Measurements from ENCODE around the gene SPIN2A. TPM values are rescaled to one million over a fixed set of nuclear protein-coding genes. Genes with fewer than 3 reads are reported as not detected.
"Not testable (repeated sequence)": the region's sequence is repeated elsewhere in the genome, so short reads cannot be mapped to it uniquely, and the experiment has no call there.

SPIN2A gene
- total RNA-seq: 1 to 10 TPM; 1.2 to 1.5 TPM
- 1.2 TPM for polyA plus RNA-seq (2013, experiment 1 of 2)
- polyA plus RNA-seq (2013, experiment 2 of 2): 0.50 TPM
- long read RNA-seq, experiment 1: 0 reads
- long read RNA-seq, experiment 2, partial matches to known transcripts: 0 of 4 reads
- long read RNA-seq, experiment 2, other reads (novel, unspliced or antisense): 1 of 4 reads
- long read RNA-seq, experiment 3, partial matches to known transcripts: 0 of 4 reads
- long read RNA-seq, experiment 3, other reads (novel, unspliced or antisense): 1 of 4 reads
- long read RNA-seq, experiment 4, partial matches to known transcripts: 0 of 1 reads
- long read RNA-seq, experiment 4, other reads (novel, unspliced or antisense): 0 of 1 reads

DNA sequence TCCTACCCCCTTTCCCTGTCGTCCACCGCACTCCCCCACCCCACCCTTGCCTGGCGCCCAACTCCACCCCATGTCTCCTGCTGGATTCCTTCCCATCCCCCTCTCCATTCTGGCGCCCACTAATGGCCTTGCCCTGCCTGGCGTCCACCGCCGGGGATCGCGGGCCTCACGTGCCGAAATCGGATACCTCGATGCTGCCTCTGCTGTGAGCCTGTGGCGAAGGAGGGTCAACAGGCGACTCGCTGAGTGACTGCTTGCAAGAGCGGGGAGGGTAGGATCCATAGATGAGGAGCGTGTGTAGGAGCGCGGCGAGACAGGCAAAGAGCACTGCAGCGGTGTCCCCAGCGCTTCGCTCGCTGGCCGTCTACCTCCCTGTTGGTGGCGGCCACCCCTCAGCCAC lies at the start of gene SPIN2A:
TSS of gene SPIN2A (minus strand) at position 325 of the 400 bp plus-strand sequence. CDS start 800 bp downstream, outside the sequence.
- peak within 1 kb of the TSS; percentile 72 for H3K27ac Mint-ChIP-seq
- H3K27ac ChIP-seq (ENCODE audit: low read depth, low read length); H3K9ac ChIP-seq (ENCODE audit: extremely low read depth, low read length, poor library complexity, severe bottlenecking); H3K27me3 ChIP-seq (ENCODE audit: control insufficient read depth, insufficient read depth, low read length, poor library complexity, severe bottlenecking); H3K27me3 Mint-ChIP-seq (ENCODE audit: insufficient read depth); H3K36me3 ChIP-seq (ENCODE audit: control insufficient read depth, insufficient read depth, low read length); H3K4me1 ChIP-seq (ENCODE audit: control insufficient read depth, insufficient read depth, low read length); H3K36me3 Mint-ChIP-seq (ENCODE audit: low read depth); H3K4me3 ChIP-seq (ENCODE audit: low read length); H3K9me3 ChIP-seq (ENCODE audit: control insufficient read depth, low read length); H3K4me1 Mint-ChIP-seq: not testable (repeated sequence)
- peaks cover 58% of the 10 kb centered on the region for H3K9me3 Mint-ChIP-seq
- DNase-seq: peak; percentile 82
- WGBS, 2 experiments (ENCODE audit: insufficient coverage in 1 of 2, insufficient read length in 1 of 2): 74% methylated on average over 25 of the region's 27 CpGs; no CpG with 5 or more reads in 1 of the 2 experiments
- peak within 1 kb of the TSS; percentile 50 for H3K4me3 Mint-ChIP-seq

DNA sequence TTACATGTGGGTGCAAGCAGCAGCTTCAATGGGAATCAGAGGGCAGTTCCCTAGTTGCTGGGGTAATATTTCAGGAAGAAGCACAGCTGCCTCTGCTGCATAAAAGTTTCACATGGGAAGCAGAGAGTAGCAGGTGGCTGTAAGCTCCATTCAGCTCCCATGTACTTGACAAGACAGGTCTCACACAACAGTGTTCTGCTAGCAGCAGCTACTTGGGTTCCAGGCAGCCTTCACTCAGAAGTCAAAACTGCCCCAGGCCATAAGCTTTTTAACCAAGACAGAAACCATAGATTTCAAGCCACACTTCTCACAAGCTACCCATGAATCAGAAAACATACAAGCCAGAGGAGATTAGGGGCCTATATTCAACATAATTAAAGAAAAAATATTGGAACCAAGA lies 41.4 kb upstream of the SPIN2A start:
- H3K4me1 Mint-ChIP-seq: peaks cover 4% of the 10 kb centered on the region
- H3K4me1 ChIP-seq (ENCODE audit: control insufficient read depth, insufficient read depth, low read length): no peaks in the 10 kb centered on the region
- peaks cover 2% of the 10 kb centered on the region for H3K36me3 Mint-ChIP-seq (ENCODE audit: low read depth)
- no peak overlapping the region for H3K4me3 Mint-ChIP-seq
- no peak overlapping the region for H3K4me3 ChIP-seq (ENCODE audit: low read length)
- H3K36me3 ChIP-seq (ENCODE audit: control insufficient read depth, insufficient read depth, low read length): no peaks in the 10 kb centered on the region
- H3K27ac Mint-ChIP-seq: no peak overlapping the region
- H3K27me3 ChIP-seq (ENCODE audit: control insufficient read depth, insufficient read depth, low read length, poor library complexity, severe bottlenecking): no peaks in the 10 kb centered on the region
- no peaks in the 10 kb centered on the region for H3K27me3 Mint-ChIP-seq (ENCODE audit: insufficient read depth)
- DNase-seq: no peak
- H3K9me3 Mint-ChIP-seq: peaks cover 68% of the 10 kb centered on the region
- H3K9me3 ChIP-seq (ENCODE audit: control insufficient read depth, low read length): no peaks in the 10 kb centered on the region
- no peak overlapping the region for H3K27ac ChIP-seq (ENCODE audit: low read depth, low read length)
- TF ChIP-seq, protein P1, sequence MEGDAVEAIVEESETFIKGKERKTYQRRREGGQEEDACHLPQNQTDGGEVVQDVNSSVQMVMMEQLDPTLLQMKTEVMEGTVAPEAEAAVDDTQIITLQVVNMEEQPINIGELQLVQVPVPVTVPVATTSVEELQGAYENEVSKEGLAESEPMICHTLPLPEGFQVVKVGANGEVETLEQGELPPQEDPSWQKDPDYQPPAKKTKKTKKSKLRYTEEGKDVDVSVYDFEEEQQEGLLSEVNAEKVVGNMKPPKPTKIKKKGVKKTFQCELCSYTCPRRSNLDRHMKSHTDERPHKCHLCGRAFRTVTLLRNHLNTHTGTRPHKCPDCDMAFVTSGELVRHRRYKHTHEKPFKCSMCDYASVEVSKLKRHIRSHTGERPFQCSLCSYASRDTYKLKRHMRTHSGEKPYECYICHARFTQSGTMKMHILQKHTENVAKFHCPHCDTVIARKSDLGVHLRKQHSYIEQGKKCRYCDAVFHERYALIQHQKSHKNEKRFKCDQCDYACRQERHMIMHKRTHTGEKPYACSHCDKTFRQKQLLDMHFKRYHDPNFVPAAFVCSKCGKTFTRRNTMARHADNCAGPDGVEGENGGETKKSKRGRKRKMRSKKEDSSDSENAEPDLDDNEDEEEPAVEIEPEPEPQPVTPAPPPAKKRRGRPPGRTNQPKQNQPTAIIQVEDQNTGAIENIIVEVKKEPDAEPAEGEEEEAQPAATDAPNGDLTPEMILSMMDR (conservative IDR thresholded peaks at IDR 0.05): no peak
- H3K9ac ChIP-seq (ENCODE audit: extremely low read depth, low read length, poor library complexity, severe bottlenecking): no peak overlapping the region

DNA sequence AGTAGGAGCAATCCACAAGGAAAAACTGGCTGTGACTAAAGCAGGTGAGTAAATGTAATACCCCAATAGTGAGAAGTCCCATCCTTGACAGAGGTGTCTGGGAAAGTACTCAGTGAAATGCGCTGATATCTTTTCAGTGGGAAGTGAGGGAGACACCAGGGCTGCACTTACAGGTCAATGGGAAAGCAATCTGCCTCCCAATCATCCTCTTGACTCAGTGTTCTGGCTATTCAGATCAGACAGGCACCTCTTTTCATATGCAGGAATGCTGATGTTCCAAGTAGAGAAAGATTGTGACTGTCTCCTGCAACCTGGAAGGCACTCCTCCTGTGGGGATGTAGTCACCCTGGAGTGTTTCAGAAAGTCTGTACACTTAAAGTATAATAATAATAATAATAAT lies 39.9 kb upstream of the SPIN2A start:
- H3K4me3 ChIP-seq (ENCODE audit: low read length): no peak overlapping the region
- peak; percentile 63 for DNase-seq

More for the DNA sequence above, 39.9 kb upstream of the SPIN2A start:
- H3K27ac Mint-ChIP-seq: no peak overlapping the region
- Histone ChIP-seq H3K27ac (ENCODE audit: low read depth, low read length) (no peak overlapping the region), H3K9ac (ENCODE audit: extremely low read depth, low read length, poor library complexity, severe bottlenecking) (no peak overlapping the region), H3K36me3 (ENCODE audit: control insufficient read depth, insufficient read depth, low read length) (no peaks in the 10 kb centered on the region), H3K27me3 (ENCODE audit: control insufficient read depth, insufficient read depth, low read length, poor library complexity, severe bottlenecking) (no peaks in the 10 kb centered on the region), H3K4me1 (ENCODE audit: control insufficient read depth, insufficient read depth, low read length) (no peaks in the 10 kb centered on the region), H3K9me3 (ENCODE audit: control insufficient read depth, low read length) (no peaks in the 10 kb centered on the region)
- WGBS, 2 experiments (ENCODE audit: insufficient coverage in 1 of 2, insufficient read length in 1 of 2): 0% methylated on average over 1 of the region's 1 CpG; no CpG with 5 or more reads in 1 of the 2 experiments
- H3K9me3 Mint-ChIP-seq: peaks cover 66% of the 10 kb centered on the region
- H3K4me1 Mint-ChIP-seq: peaks cover 4% of the 10 kb centered on the region
- TF ChIP-seq, protein P1 (conservative IDR thresholded peaks at IDR 0.05): peak; percentile 19
- H3K27me3 Mint-ChIP-seq (ENCODE audit: insufficient read depth): no peaks in the 10 kb centered on the region
- H3K4me3 Mint-ChIP-seq: no peak overlapping the region
- H3K36me3 Mint-ChIP-seq (ENCODE audit: low read depth): peaks cover 2% of the 10 kb centered on the region
